G401.6 (cell line): ENCODE measurements around the gene RABGAP1L.
"Not testable (repeated sequence)": the region's sequence is repeated elsewhere in the genome, so short reads cannot be mapped to it uniquely, and the experiment has no call there.

Experiments
- FAIRE-seq: peaks from 2 replicates; lab custom pipeline; 2012; peaks lifted over from hg19 to GRCh38; lab: Jason Lieb, UNC

Gene RABGAP1L

GRCh38 chr1:174159252-174160108 is at the start of gene RABGAP1L:
Gene RABGAP1L (plus strand): TSS chr1:174159520.
- no peak for FAIRE-seq

- no peak for FAIRE-seq
These were observed 49.3 kb upstream of the RABGAP1L start for GRCh38 chr1:174110053-174110452.

- no peak for FAIRE-seq
These were observed 46.7 kb upstream of the RABGAP1L start for GRCh38 chr1:174112489-174113162.

GRCh38 chr1:174114106-174114505 is 45.2 kb upstream of the RABGAP1L start:
- FAIRE-seq = no peak

- FAIRE-seq = peak; percentile 88
These were observed 44.4 kb upstream of the RABGAP1L start for GRCh38 chr1:174114788-174115448.

- FAIRE-seq = no peak
These were observed 43.3 kb upstream of the RABGAP1L start for GRCh38 chr1:174116042-174116441.

- no peak for FAIRE-seq
These were observed 40.6 kb upstream of the RABGAP1L start for GRCh38 chr1:174118751-174119150.

GRCh38 chr1:174122318-174122717 is 37.0 kb upstream of the RABGAP1L start:
- not testable (repeated sequence) for FAIRE-seq

GRCh38 chr1:174123843-174124242 is 35.5 kb upstream of the RABGAP1L start:
- no peak for FAIRE-seq

GRCh38 chr1:174127176-174127575 is 32.1 kb upstream of the RABGAP1L start:
- not testable (repeated sequence) for FAIRE-seq

GRCh38 chr1:174131032-174131638 is 28.2 kb upstream of the RABGAP1L start:
- FAIRE-seq = no peak

- FAIRE-seq = peak; percentile 88
These were observed 25.2 kb upstream of the RABGAP1L start for GRCh38 chr1:174134003-174134659.

- FAIRE-seq = no peak
These were observed 24.1 kb upstream of the RABGAP1L start for GRCh38 chr1:174135211-174135610.

- FAIRE-seq = no peak
These were observed 22.6 kb upstream of the RABGAP1L start for GRCh38 chr1:174136714-174137113.

- no peak for FAIRE-seq
These were observed 16.5 kb upstream of the RABGAP1L start for GRCh38 chr1:174142836-174143235.

- not testable (repeated sequence) for FAIRE-seq
These were observed 15.5 kb upstream of the RABGAP1L start for GRCh38 chr1:174143727-174144396.

GRCh38 chr1:174144397-174144783 is 14.9 kb upstream of the RABGAP1L start:
- FAIRE-seq = not testable (repeated sequence)

- no peak for FAIRE-seq
These were observed 10.1 kb upstream of the RABGAP1L start for GRCh38 chr1:174149216-174149615.

GRCh38 chr1:174150499-174150898 is 8.8 kb upstream of the RABGAP1L start:
- FAIRE-seq = no peak

GRCh38 chr1:174152427-174152826 is 6.9 kb upstream of the RABGAP1L start:
- no peak for FAIRE-seq

- no peak for FAIRE-seq
These were observed 6.1 kb upstream of the RABGAP1L start for GRCh38 chr1:174153085-174153824.
